GM18499 (cell line): Measurements from ENCODE around the gene TEX2.
"Not testable (repeated sequence)": the region's sequence is repeated elsewhere in the genome, so short reads cannot be mapped to it uniquely, and the experiment has no call there.

ENCODE experiments used
- ATAC-seq: cut with Tn5 transposase; IDR thresholded peaks from one replicate; pipeline ENCODE4 v1.9.1; 2021; ENCODE audit warnings: moderate number of reproducible peaks; ENCODE audit not compliant: insufficient read depth, unreplicated experiment

TEX2 gene

GRCh38 chr17:64216338-64217248 is 46.5 kb downstream of the TEX2 start:
- ATAC-seq, result no peak

DNA sequence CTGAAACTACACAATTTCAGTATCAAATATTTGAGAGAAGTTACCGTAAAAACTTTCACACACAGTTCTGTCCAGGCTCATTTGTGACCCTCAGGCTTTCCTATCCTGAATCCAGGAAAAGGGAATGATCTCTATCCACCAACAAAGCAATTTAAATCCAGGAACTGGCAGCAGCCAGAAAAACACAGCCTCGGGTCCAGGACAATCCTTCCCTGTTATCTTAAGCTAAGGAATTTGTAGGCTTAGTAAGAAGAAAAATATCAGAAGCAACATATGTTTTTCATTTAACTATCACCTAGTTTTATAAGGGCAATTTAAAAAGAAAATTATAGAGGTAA is 47.1 kb downstream of the TEX2 start:
- ATAC-seq, result no peak

DNA sequence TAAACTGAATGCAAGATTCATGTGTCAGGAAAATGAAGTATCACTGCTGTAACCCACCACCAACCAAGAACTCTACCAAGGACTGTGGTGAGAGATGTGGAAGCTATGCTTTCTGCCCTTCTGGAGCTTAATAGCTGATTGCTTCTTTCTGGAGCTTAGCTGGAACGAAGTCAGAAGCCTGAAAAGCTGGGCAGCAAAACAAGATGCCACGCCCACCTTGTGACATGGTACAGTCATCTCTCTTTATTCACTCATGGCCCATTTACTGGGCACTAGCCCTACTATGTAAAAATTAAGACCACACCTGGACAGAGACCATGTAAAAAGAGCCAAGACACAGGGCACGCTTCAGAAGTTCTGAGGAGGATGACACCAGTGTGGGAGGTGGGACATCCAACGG is 48.1 kb downstream of the TEX2 start:
- no peak for ATAC-seq

DNA sequence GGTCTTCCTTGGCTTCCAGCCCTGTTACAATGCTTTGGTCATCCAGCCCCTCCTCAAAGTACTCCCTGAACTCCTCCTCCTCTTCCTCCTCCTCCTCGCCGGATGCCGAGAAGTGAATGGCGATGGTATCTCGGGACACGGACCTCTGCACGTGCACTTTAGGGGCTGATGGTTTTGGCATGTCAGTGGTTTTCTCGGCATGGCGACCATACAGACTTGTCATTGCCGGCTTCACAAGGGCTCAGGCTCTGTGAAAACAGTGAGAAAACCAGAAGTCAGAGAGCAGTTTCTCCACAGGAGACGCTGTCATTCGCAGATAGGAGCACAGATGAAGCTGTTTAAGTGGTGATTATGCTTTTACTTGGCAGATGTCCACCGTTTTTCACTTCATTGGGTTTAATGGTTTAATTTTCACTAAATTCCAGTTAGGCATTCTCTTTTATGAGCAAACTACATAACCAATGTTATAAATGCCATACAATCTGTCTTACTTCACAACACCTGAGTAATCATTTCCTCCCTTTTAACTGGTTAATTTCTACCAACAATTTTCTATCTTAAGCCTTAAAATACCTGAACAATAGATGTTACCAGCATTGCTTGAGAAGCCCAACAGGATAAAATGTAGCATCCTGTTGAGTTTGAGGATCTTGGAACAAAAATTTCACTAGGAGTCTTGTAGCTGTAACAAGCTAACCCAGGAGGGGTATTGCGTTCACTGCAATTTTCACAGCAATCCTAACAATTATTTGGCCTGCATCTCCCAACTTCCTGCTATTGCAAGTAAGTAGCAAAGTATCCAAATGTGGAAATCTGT is 48.9 kb downstream of the TEX2 start:
- ATAC-seq, result no peak

DNA sequence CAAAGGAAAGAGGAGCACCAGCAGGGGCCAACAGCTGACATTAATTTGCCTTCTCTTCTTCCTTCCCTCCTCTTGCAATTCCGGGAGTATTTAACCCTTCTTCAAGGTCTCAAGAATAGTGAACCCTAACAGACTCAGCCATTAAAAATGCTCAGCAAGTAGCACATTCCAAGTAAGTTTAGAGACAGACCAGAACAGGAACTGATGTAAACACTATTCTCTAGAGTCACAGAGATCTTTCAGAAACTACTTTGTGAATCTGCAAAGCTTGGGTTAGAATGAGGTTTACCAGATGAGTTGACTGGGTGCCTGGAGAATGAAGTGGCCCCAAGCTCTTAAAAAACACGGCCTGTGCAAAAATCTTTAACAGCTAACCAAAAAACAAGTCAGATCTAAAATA is 50.9 kb downstream of the TEX2 start:
- ATAC-seq, result no peak

GRCh38 chr17:64209983-64210382 is 53.1 kb downstream of the TEX2 start:
- no peak for ATAC-seq

DNA sequence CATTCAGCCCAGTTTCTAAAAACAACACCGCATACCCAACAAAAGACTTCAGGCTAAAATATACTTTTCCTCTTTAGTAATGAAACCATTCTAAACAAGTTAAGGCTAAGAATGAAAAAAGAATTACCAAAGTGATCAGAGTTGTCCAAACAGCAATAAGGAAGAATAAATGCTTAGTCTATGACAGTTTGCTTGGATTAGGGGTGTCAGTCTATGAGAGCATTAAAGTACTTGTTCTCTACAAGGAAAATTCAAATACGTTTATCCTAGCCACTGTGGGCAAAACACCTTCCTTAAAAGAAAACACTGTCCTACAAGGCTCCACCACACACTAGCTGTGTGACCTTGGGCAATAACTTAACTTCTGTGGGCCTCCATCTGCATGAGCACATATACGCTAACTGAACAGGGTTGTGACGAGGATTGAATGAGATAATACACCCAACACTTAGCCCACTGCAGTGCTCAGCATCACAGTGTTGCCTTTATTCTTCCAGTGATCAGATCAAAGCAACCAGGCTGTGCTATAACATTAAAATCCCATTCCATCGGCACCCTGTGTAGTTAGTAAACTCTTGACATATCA is 53.6 kb downstream of the TEX2 start:
- ATAC-seq, result no peak

DNA sequence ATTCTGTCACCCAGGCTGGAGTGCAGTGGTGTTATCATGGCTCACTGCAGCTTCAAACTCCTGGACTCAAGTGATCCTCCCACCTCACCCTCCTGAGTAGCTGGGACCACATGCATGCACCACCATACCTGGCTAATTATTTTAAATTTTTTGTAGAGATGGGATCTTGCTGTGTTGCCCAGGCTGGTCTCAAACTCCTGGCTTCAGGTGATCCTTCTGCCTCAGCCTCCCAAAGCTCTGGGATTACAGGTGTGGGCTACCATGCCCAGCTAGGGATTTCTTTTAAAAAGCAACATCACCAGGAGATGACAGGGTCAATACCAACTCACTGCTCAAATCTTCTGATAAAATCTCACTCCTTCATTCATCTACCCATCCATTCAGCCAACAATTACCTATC is 54.4 kb downstream of the TEX2 start:
- not testable (repeated sequence) for ATAC-seq

DNA sequence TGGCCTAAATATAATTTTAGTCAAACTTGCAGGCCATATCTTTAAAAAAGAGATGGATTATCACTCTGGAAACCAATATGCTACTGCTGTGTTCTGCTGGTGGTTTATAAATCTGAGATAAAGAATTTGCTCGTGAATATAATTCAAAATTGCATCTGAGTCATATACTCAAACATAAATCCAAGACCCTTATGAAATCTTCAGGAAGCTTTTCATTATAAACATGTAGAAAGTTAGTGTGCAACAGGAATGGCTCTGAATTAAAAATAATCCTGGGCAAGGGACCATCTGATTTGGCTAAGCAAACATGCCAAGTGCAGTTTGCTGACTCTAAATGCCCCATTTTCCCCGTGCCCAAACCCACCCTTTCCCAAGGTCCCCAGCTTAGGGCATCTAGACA is 57.3 kb downstream of the TEX2 start:
- no peak for ATAC-seq

GRCh38 chr17:64203630-64204029 is 59.4 kb downstream of the TEX2 start:
- ATAC-seq, result no peak

- ATAC-seq, result no peak
Measured at GRCh38 chr17:64202683-64203344, 60.2 kb downstream of the TEX2 start.

- ATAC-seq, result no peak
Measured at GRCh38 chr17:64200080-64201032, 62.7 kb downstream of the TEX2 start.

GRCh38 chr17:64198331-64199090 is 64.5 kb downstream of the TEX2 start:
- ATAC-seq, result no peak

DNA sequence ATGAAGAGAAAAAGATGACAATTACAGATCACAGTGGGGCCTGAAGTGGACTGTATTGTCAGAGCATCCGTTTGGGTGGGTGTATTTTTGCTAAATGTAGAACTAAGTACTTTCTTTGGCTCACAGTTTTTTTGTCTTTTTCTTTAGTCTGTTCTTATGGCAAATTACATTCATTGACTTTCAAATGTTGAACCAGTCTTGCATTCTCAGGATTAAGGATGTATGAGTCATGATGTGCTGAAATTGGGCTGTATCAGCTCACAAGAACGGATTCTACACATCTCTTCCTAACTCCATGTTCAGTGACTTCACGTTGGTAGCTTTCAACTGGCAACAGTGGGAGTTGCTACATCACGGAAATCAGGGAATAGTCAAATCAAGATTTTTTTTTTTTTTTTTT is 66.5 kb downstream of the TEX2 start:
- ATAC-seq, result no peak

DNA sequence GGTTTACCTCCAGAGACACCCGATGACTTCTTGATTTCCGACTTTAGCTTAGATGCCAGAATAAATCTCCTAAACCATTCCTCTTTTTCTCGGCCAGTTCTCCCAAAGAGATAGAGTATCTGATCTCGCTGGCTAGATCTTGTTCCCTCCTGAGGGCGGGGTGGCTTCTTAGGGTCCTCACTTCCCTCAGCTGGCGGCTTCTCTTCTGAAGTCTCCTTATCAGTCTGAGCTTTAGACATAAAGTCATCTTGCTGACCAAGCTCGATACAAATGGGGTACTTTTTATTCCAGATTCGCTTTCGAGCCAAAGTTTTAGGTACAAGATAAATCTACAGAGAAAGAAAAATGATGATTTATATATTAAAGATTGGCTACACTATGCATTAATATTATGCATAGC is 69.5 kb downstream of the TEX2 start:
- ATAC-seq, result no peak

DNA sequence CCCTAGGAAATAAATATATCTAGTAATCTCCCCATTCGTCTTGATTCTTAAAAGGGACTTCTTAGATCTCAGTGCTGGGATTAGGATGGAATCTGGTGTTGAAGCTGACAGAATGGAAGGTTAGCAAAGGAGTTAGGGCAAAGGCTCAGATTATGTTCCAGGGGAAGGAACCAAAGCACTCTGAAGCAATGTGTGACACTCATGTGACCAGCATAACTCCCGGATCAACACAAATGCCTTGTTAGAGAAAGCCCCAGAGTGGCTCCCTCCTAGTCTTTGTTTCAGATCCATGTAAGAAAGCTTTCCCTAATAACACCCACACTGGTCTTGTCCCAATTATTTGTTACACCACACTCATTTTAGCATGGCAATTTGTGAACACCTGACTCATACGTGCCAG is 70.5 kb downstream of the TEX2 start:
- no peak for ATAC-seq

DNA sequence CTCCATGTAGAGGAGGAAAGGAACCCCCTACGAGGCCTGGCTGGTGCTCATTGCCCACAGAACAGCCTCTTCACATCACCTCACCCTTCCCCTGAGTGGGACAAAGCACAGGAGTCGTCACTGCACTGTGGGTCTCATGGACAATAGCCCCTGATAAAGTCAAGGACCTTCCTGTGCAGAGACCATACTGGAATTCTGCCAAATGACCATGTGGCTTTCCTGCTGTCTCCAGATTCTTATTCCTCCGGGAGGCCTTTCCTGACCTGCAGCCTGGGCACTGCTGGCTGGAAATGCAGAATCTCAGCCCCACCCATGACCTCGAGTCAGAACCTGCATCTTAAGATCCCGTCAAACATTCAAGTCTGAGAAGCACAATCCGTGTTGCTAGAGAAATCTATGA is 72.6 kb downstream of the TEX2 start:
- no peak for ATAC-seq

DNA sequence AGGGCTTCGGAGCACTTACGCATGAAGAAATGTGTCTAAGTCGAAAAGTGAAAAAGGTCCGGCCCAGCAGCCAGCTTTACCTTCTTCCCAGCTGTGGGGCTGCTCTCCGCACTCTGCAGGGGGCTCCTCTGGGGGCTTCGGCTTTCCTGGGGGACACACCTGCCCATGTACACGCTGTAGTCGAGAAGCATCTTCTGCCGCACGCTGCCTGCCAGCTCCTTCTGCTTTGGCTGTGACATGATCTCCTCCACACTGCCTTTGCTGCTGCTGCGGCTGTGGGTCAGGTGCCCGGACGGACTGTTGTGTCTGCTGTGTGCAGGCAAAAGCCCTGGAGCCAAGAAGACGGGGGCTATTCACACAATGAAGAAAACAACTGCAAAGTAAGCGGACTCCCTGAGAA is 75.0 kb downstream of the TEX2 start:
- ATAC-seq, result no peak
